ENCODE data around the gene LTF. TPM values are rescaled to one million over a fixed set of nuclear protein-coding genes. Genes with fewer than 3 reads are reported as not detected.
"Not testable (repeated sequence)": the region's sequence is repeated elsewhere in the genome, so short reads cannot be mapped to it uniquely, and the experiment has no call there.

LTF gene
- total RNA-seq, 1 donor from 2014 or later: 1.7 TPM

GRCh38 chr3:46417841-46418611, 46.7 kb downstream of the LTF start:
- no peak for ATAC-seq

GRCh38 chr3:46416811-46417510, 47.7 kb downstream of the LTF start:
- ATAC-seq (no peak), DNase-seq (ENCODE audit: low spot score) (no peak)

More at GRCh38 chr3:46417841-46418611, 46.7 kb downstream of the LTF start:
- DNase-seq (ENCODE audit: low spot score): no peak

- ATAC-seq: no peak
These were observed 48.4 kb downstream of the LTF start for GRCh38 chr3:46416125-46416810.

GRCh38 chr3:46414739-46415138, 50.0 kb downstream of the LTF start:
- DNase-seq (ENCODE audit: low spot score): no peak
- ATAC-seq: no peak

More at GRCh38 chr3:46416125-46416810, 48.4 kb downstream of the LTF start:
- no peak for DNase-seq (ENCODE audit: low spot score)

- no peak for DNase-seq (ENCODE audit: low spot score)
- no peak for ATAC-seq
These were observed 50.8 kb downstream of the LTF start for GRCh38 chr3:46413951-46414350.

- DNase-seq (ENCODE audit: low spot score): no peak
- no peak for ATAC-seq
These were observed 51.9 kb downstream of the LTF start for GRCh38 chr3:46412786-46413298.

- ATAC-seq: no peak
These were observed 53.4 kb downstream of the LTF start for GRCh38 chr3:46411271-46411670.

GRCh38 chr3:46410669-46411068, 54.0 kb downstream of the LTF start:
- ATAC-seq (no peak), DNase-seq (ENCODE audit: low spot score) (no peak)

More at GRCh38 chr3:46411271-46411670, 53.4 kb downstream of the LTF start:
- DNase-seq (ENCODE audit: low spot score): no peak

GRCh38 chr3:46409739-46410489, 54.8 kb downstream of the LTF start:
- DNase-seq (ENCODE audit: low spot score): no peak

GRCh38 chr3:46408853-46409252, 55.9 kb downstream of the LTF start:
- DNase-seq (ENCODE audit: low spot score) (no peak), ATAC-seq (no peak)

More at GRCh38 chr3:46409739-46410489, 54.8 kb downstream of the LTF start:
- ATAC-seq: no peak

- ATAC-seq: no peak
- no peak for DNase-seq (ENCODE audit: low spot score)
These were observed 56.7 kb downstream of the LTF start for GRCh38 chr3:46407970-46408369.

GRCh38 chr3:46406788-46407611, 57.7 kb downstream of the LTF start, which contains the start of the genes CCR5AS and CCRL2:
Gene CCR5AS (minus strand): TSS chr3:46407066.
Gene CCRL2 (plus strand): TSS chr3:46407259. CDS start chr3:46408080, 821 bp downstream.
- ATAC-seq (peak; percentile 61), DNase-seq (ENCODE audit: low spot score) (peak; percentile 58)

GRCh38 chr3:46406443-46406787, 58.3 kb downstream of the LTF start:
- DNase-seq (ENCODE audit: low spot score) (no peak), ATAC-seq (no peak)

- ATAC-seq (peak; percentile 75), DNase-seq (ENCODE audit: low spot score) (no peak)
These were observed 59.2 kb downstream of the LTF start for GRCh38 chr3:46405301-46406019.

GRCh38 chr3:46402902-46403301, 61.8 kb downstream of the LTF start:
- not testable (repeated sequence) for ATAC-seq; DNase-seq (ENCODE audit: low spot score)

GRCh38 chr3:46401579-46401978, 63.1 kb downstream of the LTF start:
- DNase-seq (ENCODE audit: low spot score): no peak
- ATAC-seq: no peak

GRCh38 chr3:46400846-46401245, 63.9 kb downstream of the LTF start:
- ATAC-seq (no peak), DNase-seq (ENCODE audit: low spot score) (no peak)

GRCh38 chr3:46400000-46400734, 64.5 kb downstream of the LTF start:
- ATAC-seq (no peak), DNase-seq (ENCODE audit: low spot score) (no peak)

Data from left lobe of liver (tissue), 2 donors.